ENCODE data around the gene KMT2E.
"Not testable (repeated sequence)": the region's sequence is repeated elsewhere in the genome, so short reads cannot be mapped to it uniquely, and the experiment has no call there.

The KMT2E gene

GRCh38 chr7:105032553-105033214 lies 18.7 kb downstream of the KMT2E start:
- no peak for DNase-seq

GRCh38 chr7:105035349-105035748 lies 21.3 kb downstream of the KMT2E start:
- DNase-seq: no peak

- DNase-seq: no peak
Measured at GRCh38 chr7:105036217-105037168, 22.5 kb downstream of the KMT2E start.

- DNase-seq: no peak
Measured at GRCh38 chr7:105037319-105037718, 23.3 kb downstream of the KMT2E start.

- no peak for DNase-seq
Measured at GRCh38 chr7:105044449-105045070, 30.6 kb downstream of the KMT2E start.

- DNase-seq: no peak
Measured at GRCh38 chr7:105046414-105046813, 32.4 kb downstream of the KMT2E start.

GRCh38 chr7:105047932-105048331 lies 33.9 kb downstream of the KMT2E start:
- DNase-seq: no peak

- DNase-seq: no peak
Measured at GRCh38 chr7:105050493-105050892, 36.5 kb downstream of the KMT2E start.

GRCh38 chr7:105050899-105051298 lies 36.9 kb downstream of the KMT2E start:
- DNase-seq: not testable (repeated sequence)

GRCh38 chr7:105055084-105055483 lies 41.1 kb downstream of the KMT2E start:
- DNase-seq: no peak

- no peak for DNase-seq
Measured at GRCh38 chr7:105055621-105056020, 41.6 kb downstream of the KMT2E start.

GRCh38 chr7:105057472-105057871 lies 43.5 kb downstream of the KMT2E start:
- no peak for DNase-seq

- DNase-seq: no peak
Measured at GRCh38 chr7:105060437-105060836, 46.4 kb downstream of the KMT2E start.

- no peak for DNase-seq
Measured at GRCh38 chr7:105060923-105061322, 46.9 kb downstream of the KMT2E start.

GRCh38 chr7:105065104-105065503 lies 51.1 kb downstream of the KMT2E start:
- no peak for DNase-seq

GRCh38 chr7:105067691-105068090 lies 53.7 kb downstream of the KMT2E start:
- DNase-seq: no peak

- DNase-seq: no peak
Measured at GRCh38 chr7:105068886-105069285, 54.9 kb downstream of the KMT2E start.

- no peak for DNase-seq
Measured at GRCh38 chr7:105073143-105073542, 59.1 kb downstream of the KMT2E start.

- no peak for DNase-seq
Measured at GRCh38 chr7:105079348-105079747, 65.3 kb downstream of the KMT2E start.

GRCh38 chr7:105084581-105084980 lies 70.6 kb downstream of the KMT2E start:
- DNase-seq: no peak

- no peak for DNase-seq
Measured at GRCh38 chr7:105086850-105087249, 72.8 kb downstream of the KMT2E start.

GRCh38 chr7:105087981-105088380 lies 74.0 kb downstream of the KMT2E start:
- no peak for DNase-seq

- DNase-seq: no peak
Measured at GRCh38 chr7:105088456-105088855, 74.5 kb downstream of the KMT2E start.

- no peak for DNase-seq
Measured at GRCh38 chr7:105094966-105095365, 81.0 kb downstream of the KMT2E start.
